Activated CD8-positive, alpha-beta memory T cell treated with anti-CD3 and anti-CD28 coated beads, Interleukin-2, amount 50 U/mL, for 1 hour (primary cell): ENCODE results near the gene SIAH3.

Experiments used
- DNase-seq: peaks from one replicate; pipeline ENCODE4 v3.0.0-alpha.2; 2020; ENCODE audit errors: extremely low read depth

SIAH3 gene

GRCh38 chr13:45742985-45743384 lies 108.6 kb downstream of the SIAH3 start:
- DNase-seq: no peak

GRCh38 chr13:45737571-45738017 lies 114.0 kb downstream of the SIAH3 start:
- no peak for DNase-seq

- DNase-seq: no peak
Observed at GRCh38 chr13:45733361-45733760, 118.2 kb downstream of the SIAH3 start.

GRCh38 chr13:45732916-45733315 lies 118.6 kb downstream of the SIAH3 start:
- DNase-seq: no peak

GRCh38 chr13:45731455-45731854 lies 120.1 kb downstream of the SIAH3 start:
- DNase-seq: no peak

- DNase-seq: no peak
Observed at GRCh38 chr13:45728759-45729158, 122.8 kb downstream of the SIAH3 start.
